Peyer's patch (tissue), 4 donors: ENCODE results near the gene PTER. TPM values are rescaled to one million over a fixed set of nuclear protein-coding genes. Genes with fewer than 3 reads are reported as not detected.

Source experiments
- DNase-seq, 3 donors: peaks; one replicate each; pipeline ENCODE4 v3.0.0-alpha.2; 2017 to 2019
- H3K27ac ChIP-seq, 4 donors: fragments of 200-600 bp; sonication (generic); one replicate each; pipeline ENCODE4 v1.5.1; 2016 to 2019
- H3K27me3 ChIP-seq, 2 donors: fragments of 200-600 bp; sonication (generic); one replicate each; pipeline ENCODE4 v1.5.1; 2019
- H3K36me3 ChIP-seq, 3 donors: fragments of 200-600 bp; sonication (generic); one replicate each; pipeline ENCODE4 v1.5.1; 2016 to 2019
- H3K4me1 ChIP-seq, 4 donors: fragments of 200-600 bp; sonication (generic); one replicate each; pipeline ENCODE4 v1.5.1; 2016 to 2019
- H3K4me3 ChIP-seq, 4 donors: fragments of 200-600 bp; sonication (generic); 1 replicate in 3 of 4; 2 replicates in 1 of 4; pipeline ENCODE4 v1.5.1; 2016 to 2019; ENCODE audit warnings: mild to moderate bottlenecking in 1 of 4
- H3K9me3 ChIP-seq, 4 donors: fragments of 200-600 bp; sonication (generic); one replicate each; pipeline ENCODE4 v1.5.1; 2016 to 2019; ENCODE audit warnings: mild to moderate bottlenecking in 1 of 4
- POLR2A ChIP-seq, 2 donors: fragments of 450-650 bp; IDR thresholded peaks; one replicate each; pipeline ENCODE4 v1.5.1; 2017; ENCODE audit warnings: antibody characterized with exemption in 2 of 2, mild to moderate bottlenecking in 2 of 2, moderate library complexity in 2 of 2
- small RNA-seq, 2 donors: library from RNA; depleted of rRNA; stranded (forward); fragments of <200 nt; gene quantifications; one replicate each; pipeline ENCODE3, GENCODE V24; 2016
- total RNA-seq, 4 donors: library from RNA; depleted of rRNA; stranded (reverse); fragments of >200 nt; gene quantifications; one replicate each; pipeline ENCODE4 v1.1.0, GENCODE V29; 2016
- TF ChIP-seq, protein P1 (sequence below), 6 experiments: fragments of 450-650 bp in 4 of 6; fragments of 200-600 bp in 2 of 6; sonication (generic) in 1 of 6; IDR thresholded peaks; one replicate each; pipeline ENCODE4 v1.5.1; 2017 to 2019; ENCODE audit warnings: antibody characterized with exemption in 6 of 6, mild to moderate bottlenecking in 3 of 6, moderate library complexity in 1 of 6

PTER gene
- total RNA-seq, 4 donors from 2014 or later = 14.1 to 26.4 (median 23.4) TPM

DNA sequence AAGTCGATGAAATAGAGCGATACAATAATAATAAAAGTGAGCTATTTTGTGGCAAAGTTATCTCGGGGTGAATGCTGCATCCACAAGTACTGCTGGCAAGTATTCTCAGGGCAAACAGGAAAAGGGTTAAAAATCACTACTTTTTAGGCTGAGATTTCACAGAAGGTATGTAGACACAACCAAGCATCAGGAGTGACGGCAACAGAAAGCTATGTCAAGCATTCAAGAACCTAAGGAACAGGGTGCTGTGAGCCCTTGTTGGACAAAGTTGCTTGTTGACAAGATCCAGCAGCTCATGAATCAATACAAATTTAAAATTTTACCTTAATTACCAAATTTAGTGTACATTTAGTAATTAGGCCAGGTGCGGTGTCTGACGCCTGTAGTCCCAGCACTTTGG is 126.1 kb downstream of the PTER start:
- no peaks in the 10 kb centered on the region for H3K27me3 ChIP-seq
- no peak overlapping the region for H3K4me3 ChIP-seq
- no peak for DNase-seq
- no peaks in the 10 kb centered on the region for H3K4me1 ChIP-seq
- TF ChIP-seq POLR2A (IDR thresholded peaks at IDR 0.05) = no peak
- TF ChIP-seq, protein P1, sequence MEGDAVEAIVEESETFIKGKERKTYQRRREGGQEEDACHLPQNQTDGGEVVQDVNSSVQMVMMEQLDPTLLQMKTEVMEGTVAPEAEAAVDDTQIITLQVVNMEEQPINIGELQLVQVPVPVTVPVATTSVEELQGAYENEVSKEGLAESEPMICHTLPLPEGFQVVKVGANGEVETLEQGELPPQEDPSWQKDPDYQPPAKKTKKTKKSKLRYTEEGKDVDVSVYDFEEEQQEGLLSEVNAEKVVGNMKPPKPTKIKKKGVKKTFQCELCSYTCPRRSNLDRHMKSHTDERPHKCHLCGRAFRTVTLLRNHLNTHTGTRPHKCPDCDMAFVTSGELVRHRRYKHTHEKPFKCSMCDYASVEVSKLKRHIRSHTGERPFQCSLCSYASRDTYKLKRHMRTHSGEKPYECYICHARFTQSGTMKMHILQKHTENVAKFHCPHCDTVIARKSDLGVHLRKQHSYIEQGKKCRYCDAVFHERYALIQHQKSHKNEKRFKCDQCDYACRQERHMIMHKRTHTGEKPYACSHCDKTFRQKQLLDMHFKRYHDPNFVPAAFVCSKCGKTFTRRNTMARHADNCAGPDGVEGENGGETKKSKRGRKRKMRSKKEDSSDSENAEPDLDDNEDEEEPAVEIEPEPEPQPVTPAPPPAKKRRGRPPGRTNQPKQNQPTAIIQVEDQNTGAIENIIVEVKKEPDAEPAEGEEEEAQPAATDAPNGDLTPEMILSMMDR (IDR thresholded peaks at IDR 0.05) = no peak
- no peaks in the 10 kb centered on the region for H3K9me3 ChIP-seq
- no peak overlapping the region for H3K27ac ChIP-seq
- no peaks in the 10 kb centered on the region for H3K36me3 ChIP-seq

Small RNA genes within 50 kb of the gene (small RNA-seq; reads per million reads assigned to genes)
- 0 reads per million in 2 donors for gene RNU2-18P

Other genes with a start within 250 kb of the PTER start
- not detected for gene C1QL3, start 84.9 kb downstream of the PTER start, total RNA-seq